ENCODE results near the gene TSPAN1.
A peak's percentile ranks its signal among the peaks of the same experiment; 100 is the strongest.

The TSPAN1 gene

GRCh38 chr1:46174448-46175231 is at the start of gene TSPAN1:
Gene TSPAN1, plus strand, starts transcription at chr1:46175087. Its CDS starts 6,021 bp downstream, at chr1:46181108.
- H3K4me3 ChIP-seq (ENCODE audit: low read depth, low read length) = no peak within 1 kb of the TSS

DNA sequence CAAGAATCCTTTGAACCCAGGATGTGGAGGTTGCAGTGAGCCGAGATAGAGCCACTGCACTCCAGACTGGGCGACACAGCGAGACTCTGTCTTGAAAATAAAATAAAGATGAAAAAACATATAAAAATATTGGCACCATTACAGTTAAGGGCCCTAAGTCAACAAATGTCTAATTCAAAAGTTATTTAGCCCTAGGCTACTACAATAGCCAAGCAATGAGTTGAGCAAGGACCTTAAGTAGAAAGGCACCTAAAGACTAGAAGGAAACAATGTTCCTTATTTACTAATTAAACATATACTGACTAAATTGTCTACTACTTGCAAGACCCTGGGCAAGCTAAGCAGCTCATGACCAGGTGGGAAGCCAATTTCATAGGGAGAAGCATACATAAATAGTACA is 46.5 kb upstream of the TSPAN1 start:
- no peak overlapping the region for H3K4me3 ChIP-seq (ENCODE audit: low read depth, low read length)

DNA sequence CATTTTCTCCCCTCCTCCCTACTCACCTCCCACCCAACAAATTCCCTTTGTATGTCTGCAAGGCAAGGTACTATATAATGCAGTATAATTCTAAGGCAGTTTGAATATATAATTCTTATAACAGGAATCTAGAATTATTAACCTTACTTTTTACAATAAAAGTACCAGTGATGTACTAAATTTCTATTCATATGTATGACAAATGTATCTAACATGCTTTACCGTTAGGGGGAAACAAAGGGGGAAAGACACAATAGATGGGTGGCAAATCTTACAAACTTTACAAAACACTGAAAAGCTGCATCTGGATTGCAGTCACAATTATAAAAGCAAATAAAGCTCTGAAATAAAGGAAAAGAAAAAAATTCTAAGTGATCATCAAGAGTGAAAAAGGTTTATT is 44.8 kb upstream of the TSPAN1 start:
- H3K4me3 ChIP-seq (ENCODE audit: low read depth, low read length) = no peak overlapping the region

GRCh38 chr1:46130606-46131005 is 44.3 kb upstream of the TSPAN1 start:
- peak overlapping the region; percentile 43 for H3K4me3 ChIP-seq (ENCODE audit: low read depth, low read length)

- H3K4me3 ChIP-seq (ENCODE audit: low read depth, low read length) = peak overlapping the region; percentile 43
These were observed 43.8 kb upstream of the TSPAN1 start for GRCh38 chr1:46131093-46131492.

DNA sequence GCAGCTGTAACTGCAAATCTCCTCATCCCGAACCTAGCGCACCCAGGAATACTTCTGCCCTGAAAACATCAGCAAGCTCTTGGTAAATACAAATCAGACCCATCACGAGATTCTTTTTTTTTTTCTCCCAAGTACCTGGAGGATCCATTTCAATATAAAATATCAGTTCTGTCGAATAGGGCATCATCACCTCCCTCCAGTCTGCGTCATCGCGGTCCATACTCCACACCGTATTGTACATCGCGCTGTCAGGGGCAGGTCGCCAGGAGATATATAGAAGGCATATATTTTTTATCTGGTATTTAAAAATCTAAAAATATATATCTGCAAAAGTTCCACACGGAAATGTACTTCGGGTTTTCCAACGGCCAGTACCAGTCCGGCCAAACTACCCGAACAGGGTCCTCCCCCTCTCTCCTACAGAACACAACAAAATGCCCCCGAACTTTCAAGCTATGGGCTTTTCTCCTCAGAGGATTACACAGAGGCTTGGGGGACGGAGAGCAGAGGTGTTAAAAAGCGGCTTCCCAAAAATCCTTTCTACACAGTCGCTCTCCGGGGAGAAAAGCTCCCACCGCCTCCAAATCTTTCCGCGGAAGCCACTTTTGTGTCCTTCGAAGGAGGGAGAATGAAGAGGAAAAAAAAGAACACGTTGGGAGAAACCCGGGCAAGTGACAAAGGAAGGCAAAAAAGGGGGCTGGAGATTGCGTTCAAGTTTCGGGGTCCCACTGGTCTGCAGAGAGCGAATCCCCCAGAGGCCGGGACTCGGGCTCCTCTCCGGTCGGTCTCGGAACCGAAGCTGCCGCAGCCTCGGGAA is 43.0 kb upstream of the TSPAN1 start:
- peak overlapping the region; percentile 63 for H3K4me3 ChIP-seq (ENCODE audit: low read depth, low read length)

GRCh38 chr1:46132529-46133180 is 42.2 kb upstream of the TSPAN1 start, which contains the start of gene PIK3R3:
Gene PIK3R3, minus strand, starts transcription at chr1:46132629. Its CDS starts 677 bp downstream, at chr1:46131952.
- H3K4me3 ChIP-seq (ENCODE audit: low read depth, low read length) = peak within 1 kb of the TSS; percentile 71

GRCh38 chr1:46133181-46133658 is 41.7 kb upstream of the TSPAN1 start:
- peak overlapping the region; percentile 71 for H3K4me3 ChIP-seq (ENCODE audit: low read depth, low read length)

DNA sequence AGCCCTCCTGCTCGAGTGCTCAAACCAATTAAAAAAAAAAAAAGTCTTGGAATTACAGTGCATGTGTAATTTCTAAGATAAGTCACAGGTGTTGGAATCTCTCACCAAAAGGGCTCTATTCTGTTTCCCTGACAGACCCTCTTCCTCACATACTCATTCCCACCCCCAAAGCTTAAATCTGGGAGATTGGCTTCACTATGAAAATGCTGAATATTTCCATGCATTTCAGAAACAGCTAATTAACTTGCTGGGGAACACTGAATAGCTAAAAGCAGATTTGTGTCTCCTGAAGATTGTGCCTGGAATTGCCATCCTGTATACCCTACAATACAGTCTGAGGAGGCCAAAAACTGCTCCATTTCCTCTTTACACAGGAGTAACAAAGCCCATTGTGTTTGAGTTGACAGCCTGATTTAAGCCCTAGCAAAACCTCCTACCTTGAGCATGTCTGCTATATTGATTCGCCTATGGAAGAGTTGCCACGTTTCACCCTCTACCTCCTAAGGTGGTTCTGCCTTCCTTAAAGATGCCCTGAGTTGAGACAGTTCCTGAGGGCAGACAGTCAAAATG is 41.0 kb upstream of the TSPAN1 start:
- peak overlapping the region; percentile 71 for H3K4me3 ChIP-seq (ENCODE audit: low read depth, low read length)

DNA sequence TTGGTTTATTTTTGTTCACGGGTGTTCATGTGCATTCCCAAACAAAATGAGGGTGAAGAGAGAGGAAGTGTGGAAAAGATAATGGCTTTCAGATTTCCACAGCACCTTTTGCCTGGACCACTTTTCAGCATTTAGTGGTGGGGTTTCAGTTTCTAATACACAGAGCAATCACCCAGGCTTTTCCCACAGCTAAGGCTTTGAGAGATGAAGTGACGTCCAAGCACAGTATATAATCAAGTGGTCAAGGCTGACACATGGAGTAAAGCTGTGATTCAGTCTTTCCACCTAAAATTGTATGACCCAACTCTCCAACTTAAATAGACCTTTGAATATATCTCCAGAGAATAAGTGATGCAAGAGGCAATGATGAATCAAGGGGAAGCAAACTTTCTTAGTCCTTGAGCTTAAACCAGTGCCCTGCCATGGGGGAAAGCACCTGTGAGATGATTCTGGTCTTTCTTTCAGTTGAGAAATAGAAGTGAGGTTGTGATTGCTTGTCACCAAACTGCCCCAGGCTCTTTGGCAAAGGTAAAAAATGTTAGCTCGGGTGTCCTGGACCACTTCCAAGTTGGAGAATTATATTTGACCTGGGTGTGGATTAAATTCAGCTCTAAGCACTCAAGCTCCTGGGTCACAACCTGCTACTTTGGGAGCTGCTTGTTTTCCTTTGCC is 40.1 kb upstream of the TSPAN1 start:
- H3K4me3 ChIP-seq (ENCODE audit: low read depth, low read length) = no peak overlapping the region

DNA sequence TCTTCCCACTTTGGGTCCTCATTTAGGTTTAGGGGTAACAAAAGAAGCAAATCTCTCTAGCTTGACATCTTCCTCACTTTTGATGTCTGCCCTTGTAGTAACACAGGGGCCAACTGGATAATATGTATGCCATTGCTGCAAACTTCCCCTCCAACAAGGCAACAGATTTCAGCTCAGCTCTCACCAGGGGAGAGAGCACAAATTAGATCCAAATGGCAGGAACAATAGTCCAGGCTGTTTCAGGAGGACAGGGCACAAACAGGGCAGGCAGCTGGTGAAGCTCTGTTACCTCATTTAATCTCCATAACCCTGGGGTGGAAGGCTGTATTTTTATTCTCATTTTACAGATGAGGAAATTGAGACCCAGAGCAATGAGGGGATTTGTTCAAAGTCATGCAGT is 38.2 kb upstream of the TSPAN1 start:
- H3K4me3 ChIP-seq (ENCODE audit: low read depth, low read length) = no peak overlapping the region

GRCh38 chr1:46137916-46138315 is 37.0 kb upstream of the TSPAN1 start:
- H3K4me3 ChIP-seq (ENCODE audit: low read depth, low read length) = no peak overlapping the region

- no peak overlapping the region for H3K4me3 ChIP-seq (ENCODE audit: low read depth, low read length)
These were observed 26.6 kb upstream of the TSPAN1 start for GRCh38 chr1:46148318-46148717.

- no peak overlapping the region for H3K4me3 ChIP-seq (ENCODE audit: low read depth, low read length)
These were observed 24.8 kb upstream of the TSPAN1 start for GRCh38 chr1:46150085-46150484.

- H3K4me3 ChIP-seq (ENCODE audit: low read depth, low read length) = no peak overlapping the region
These were observed 22.9 kb upstream of the TSPAN1 start for GRCh38 chr1:46152016-46152415.

GRCh38 chr1:46153228-46153627 is 21.7 kb upstream of the TSPAN1 start:
- H3K4me3 ChIP-seq (ENCODE audit: low read depth, low read length) = no peak overlapping the region

DNA sequence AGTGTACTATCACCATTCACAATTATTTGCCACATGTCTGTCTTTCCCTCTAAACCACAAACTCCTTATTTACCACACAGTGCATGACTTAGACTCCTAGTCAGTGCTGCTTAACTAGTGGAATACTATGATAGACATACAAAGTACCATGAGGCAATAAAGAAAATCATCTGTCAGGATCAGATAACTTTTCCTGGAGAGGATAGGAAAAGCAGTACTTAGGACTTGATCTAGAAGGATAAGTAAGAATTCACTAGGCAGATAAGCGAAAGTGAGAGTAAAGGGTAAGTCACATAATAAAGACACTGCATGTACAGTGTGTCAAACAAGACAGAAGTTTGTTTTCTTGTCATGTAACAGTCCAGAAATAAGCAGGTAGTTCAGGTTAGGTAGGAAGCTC is 21.2 kb upstream of the TSPAN1 start:
- no peak overlapping the region for H3K4me3 ChIP-seq (ENCODE audit: low read depth, low read length)

GRCh38 chr1:46157916-46158311 is 17.0 kb upstream of the TSPAN1 start:
- no peak overlapping the region for H3K4me3 ChIP-seq (ENCODE audit: low read depth, low read length)

GRCh38 chr1:46158312-46159281 is 16.3 kb upstream of the TSPAN1 start:
- H3K4me3 ChIP-seq (ENCODE audit: low read depth, low read length) = no peak overlapping the region
